ENCODE measurements around the gene ARL5C.

ARL5C gene

GRCh38 chr17:39166437-39167335 is 725 bp upstream of the ARL5C start:
- DNase-seq = no peak

GRCh38 chr17:39165178-39165840 is 652 bp downstream of the ARL5C start:
- no peak for DNase-seq

- peak in 1 of 2 experiments; percentile 84 for DNase-seq
Measured at GRCh38 chr17:39164675-39165143, 1.3 kb downstream of the ARL5C start.

GRCh38 chr17:39161962-39162361 is 4.0 kb downstream of the ARL5C start:
- no peak for DNase-seq

GRCh38 chr17:39158623-39159022 is 7.3 kb downstream of the ARL5C start:
- DNase-seq = no peak

GRCh38 chr17:39156491-39156890 is 9.5 kb downstream of the ARL5C start:
- DNase-seq = no peak

GRCh38 chr17:39155654-39156053 is 10.3 kb downstream of the ARL5C start:
- no peak for DNase-seq

GRCh38 chr17:39153599-39154051 is 12.3 kb downstream of the ARL5C start:
- peak; percentile 89 to 91 for DNase-seq

GRCh38 chr17:39151943-39152818 is 13.8 kb downstream of the ARL5C start:
- no peak for DNase-seq

GRCh38 chr17:39151150-39151942 is 14.6 kb downstream of the ARL5C start, which contains the start of gene PLXDC1:
Gene PLXDC1 (minus strand): TSS chr17:39151637. CDS start chr17:39151437, 200 bp downstream.
- DNase-seq = no peak

GRCh38 chr17:39150795-39151149 is 15.2 kb downstream of the ARL5C start:
- DNase-seq = no peak

- no peak for DNase-seq
Measured at GRCh38 chr17:39150104-39150634, 15.8 kb downstream of the ARL5C start.

- DNase-seq = no peak
Measured at GRCh38 chr17:39147221-39148185, 18.5 kb downstream of the ARL5C start.

- DNase-seq = no peak
Measured at GRCh38 chr17:39146273-39146672, 19.7 kb downstream of the ARL5C start.

GRCh38 chr17:39145143-39145542 is 20.8 kb downstream of the ARL5C start:
- DNase-seq = no peak

GRCh38 chr17:39144416-39144840 is 21.5 kb downstream of the ARL5C start:
- DNase-seq = peak; percentile 92 to 96

GRCh38 chr17:39143552-39144093 is 22.3 kb downstream of the ARL5C start:
- peak in 1 of 2 experiments; percentile 54 for DNase-seq

- DNase-seq = no peak
Measured at GRCh38 chr17:39141915-39142664, 23.9 kb downstream of the ARL5C start.

- no peak for DNase-seq
Measured at GRCh38 chr17:39141294-39141693, 24.7 kb downstream of the ARL5C start.
